K562 (cell line): ENCODE data around the gene SCG3.

ENCODE experiments used
- CREM ChIP-seq: IDR thresholded peaks from 2 replicates; pipeline ENCODE4 v1.6.1; 2014; ENCODE audit warnings: antibody characterized with exemption, low read depth
- POLR2A ChIP-seq: fragments of 450-650 bp; conservative IDR thresholded peaks from 2 replicates; pipeline ENCODE4 v1.6.1; 2016
- SIX5 ChIP-seq, 2 experiments: IDR thresholded peaks; 2 replicates each; pipeline ENCODE4 v1.6.1; 2011; ENCODE audit warnings: low read length in 2 of 2, borderline replicate concordance in 1 of 2, low read depth in 1 of 2, mild to moderate bottlenecking in 1 of 2, moderate library complexity in 1 of 2; ENCODE audit not compliant: insufficient read depth in 1 of 2
- SNRNP70 ChIP-seq: fragments of 200-400 bp; formaldehyde crosslinking; optimal IDR thresholded peaks from 2 replicates; pipeline ENCODE3; 2017; ENCODE audit warnings: low read depth, low read length
- TF ChIP-seq, protein P1 (sequence below), 2 experiments: fragments of 450-650 bp in 1 of 2; sonication (generic) in 1 of 2; formaldehyde crosslinking in 1 of 2; IDR thresholded peaks in 1 of 2; conservative IDR thresholded peaks in 1 of 2; 2 replicates each; pipeline versions ENCODE4 v1.6.1 to v1.8.1; 2016 to 2023; ENCODE audit warnings: mild to moderate bottlenecking in 2 of 2, moderate library complexity in 2 of 2, inconsistent platforms in 1 of 2, missing genetic modification reagents in 1 of 2
- TF ChIP-seq, protein P2 (sequence below): fragments of 450-650 bp; IDR thresholded peaks from 2 replicates; pipeline ENCODE4 v1.7.1; 2018; ENCODE audit warnings: mild to moderate bottlenecking, low read depth; ENCODE audit not compliant: partially characterized antibody
- TF ChIP-seq, protein P3 (sequence below), 3 experiments: IDR thresholded peaks in 2 of 3; conservative IDR thresholded peaks in 1 of 3; 2 replicates each; pipeline ENCODE4 v1.5.1; 2011 to 2012; ENCODE audit warnings: low read length in 3 of 3, mild to moderate bottlenecking in 3 of 3, control low read depth in 2 of 3, improper control_type of control experiment in 1 of 3, inconsistent platforms in 1 of 3, low read depth in 1 of 3, mixed read lengths in 1 of 3, moderate library complexity in 1 of 3; ENCODE audit not compliant: insufficient read depth in 2 of 3
- TF ChIP-seq, protein P4 (sequence below): sonication (generic); formaldehyde crosslinking; IDR thresholded peaks from 2 replicates; pipeline ENCODE4 v1.9.0; 2022; ENCODE audit warnings: mild to moderate bottlenecking, missing genetic modification reagents

DNA sequence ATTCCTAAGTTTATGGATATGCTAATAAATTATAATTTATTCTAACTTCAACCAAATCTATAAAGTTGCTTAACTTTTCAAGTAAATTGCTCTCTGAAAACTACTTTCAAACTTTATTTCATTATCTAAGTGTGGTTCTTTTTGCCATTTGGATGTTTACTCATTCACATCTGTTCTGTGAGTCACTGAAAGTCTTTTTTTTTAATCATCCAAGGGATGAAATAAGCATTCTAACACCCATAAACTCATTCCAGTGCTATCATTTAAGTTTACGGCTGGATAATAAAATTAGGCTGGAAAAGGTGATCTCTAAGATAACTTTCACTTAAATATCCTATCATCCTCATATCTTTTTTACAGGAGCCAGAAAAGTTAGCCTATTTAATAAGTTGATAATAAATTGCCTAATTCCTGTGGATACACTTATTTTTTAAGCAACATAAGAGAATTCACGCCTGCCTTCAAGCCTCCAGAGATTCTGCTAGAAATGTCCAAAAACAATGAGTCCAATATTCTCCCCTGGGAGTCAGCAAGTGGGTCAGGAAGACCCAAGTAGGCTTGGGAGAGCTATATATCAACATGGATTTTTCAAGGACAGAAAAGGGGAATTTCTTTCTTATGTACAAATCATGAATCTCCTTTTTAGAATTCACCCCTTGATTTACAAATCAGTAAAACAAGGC, 25.8 kb downstream of the SCG3 start:
- TF ChIP-seq SIX5 (IDR thresholded peaks at IDR 0.05; ENCODE audit: borderline replicate concordance in 1 of 2, insufficient read depth in 1 of 2, low read depth in 1 of 2, low read length in 2 of 2) (no peak), POLR2A (no peak), SNRNP70 (no peak), CREM (no peak)
- TF ChIP-seq, protein P1, sequence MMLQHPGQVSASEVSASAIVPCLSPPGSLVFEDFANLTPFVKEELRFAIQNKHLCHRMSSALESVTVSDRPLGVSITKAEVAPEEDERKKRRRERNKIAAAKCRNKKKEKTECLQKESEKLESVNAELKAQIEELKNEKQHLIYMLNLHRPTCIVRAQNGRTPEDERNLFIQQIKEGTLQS (IDR thresholded peaks at IDR 0.05): no peak
- TF ChIP-seq, protein P1 (CRISPR knock-in tag; conservative IDR thresholded peaks at IDR 0.05): no peak
- TF ChIP-seq, protein P2, sequence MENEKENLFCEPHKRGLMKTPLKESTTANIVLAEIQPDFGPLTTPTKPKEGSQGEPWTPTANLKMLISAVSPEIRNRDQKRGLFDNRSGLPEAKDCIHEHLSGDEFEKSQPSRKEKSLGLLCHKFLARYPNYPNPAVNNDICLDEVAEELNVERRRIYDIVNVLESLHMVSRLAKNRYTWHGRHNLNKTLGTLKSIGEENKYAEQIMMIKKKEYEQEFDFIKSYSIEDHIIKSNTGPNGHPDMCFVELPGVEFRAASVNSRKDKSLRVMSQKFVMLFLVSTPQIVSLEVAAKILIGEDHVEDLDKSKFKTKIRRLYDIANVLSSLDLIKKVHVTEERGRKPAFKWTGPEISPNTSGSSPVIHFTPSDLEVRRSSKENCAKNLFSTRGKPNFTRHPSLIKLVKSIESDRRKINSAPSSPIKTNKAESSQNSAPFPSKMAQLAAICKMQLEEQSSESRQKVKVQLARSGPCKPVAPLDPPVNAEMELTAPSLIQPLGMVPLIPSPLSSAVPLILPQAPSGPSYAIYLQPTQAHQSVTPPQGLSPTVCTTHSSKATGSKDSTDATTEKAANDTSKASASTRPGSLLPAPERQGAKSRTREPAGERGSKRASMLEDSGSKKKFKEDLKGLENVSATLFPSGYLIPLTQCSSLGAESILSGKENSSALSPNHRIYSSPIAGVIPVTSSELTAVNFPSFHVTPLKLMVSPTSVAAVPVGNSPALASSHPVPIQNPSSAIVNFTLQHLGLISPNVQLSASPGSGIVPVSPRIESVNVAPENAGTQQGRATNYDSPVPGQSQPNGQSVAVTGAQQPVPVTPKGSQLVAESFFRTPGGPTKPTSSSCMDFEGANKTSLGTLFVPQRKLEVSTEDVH: no peak
- TF ChIP-seq, protein P3, sequence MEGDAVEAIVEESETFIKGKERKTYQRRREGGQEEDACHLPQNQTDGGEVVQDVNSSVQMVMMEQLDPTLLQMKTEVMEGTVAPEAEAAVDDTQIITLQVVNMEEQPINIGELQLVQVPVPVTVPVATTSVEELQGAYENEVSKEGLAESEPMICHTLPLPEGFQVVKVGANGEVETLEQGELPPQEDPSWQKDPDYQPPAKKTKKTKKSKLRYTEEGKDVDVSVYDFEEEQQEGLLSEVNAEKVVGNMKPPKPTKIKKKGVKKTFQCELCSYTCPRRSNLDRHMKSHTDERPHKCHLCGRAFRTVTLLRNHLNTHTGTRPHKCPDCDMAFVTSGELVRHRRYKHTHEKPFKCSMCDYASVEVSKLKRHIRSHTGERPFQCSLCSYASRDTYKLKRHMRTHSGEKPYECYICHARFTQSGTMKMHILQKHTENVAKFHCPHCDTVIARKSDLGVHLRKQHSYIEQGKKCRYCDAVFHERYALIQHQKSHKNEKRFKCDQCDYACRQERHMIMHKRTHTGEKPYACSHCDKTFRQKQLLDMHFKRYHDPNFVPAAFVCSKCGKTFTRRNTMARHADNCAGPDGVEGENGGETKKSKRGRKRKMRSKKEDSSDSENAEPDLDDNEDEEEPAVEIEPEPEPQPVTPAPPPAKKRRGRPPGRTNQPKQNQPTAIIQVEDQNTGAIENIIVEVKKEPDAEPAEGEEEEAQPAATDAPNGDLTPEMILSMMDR (IDR thresholded peaks at IDR 0.05 in 2 of 3, conservative IDR thresholded peaks at IDR 0.05 in 1 of 3; ENCODE audit: insufficient read depth in 2 of 3, low read depth in 1 of 3, low read length in 3 of 3): no peak
- TF ChIP-seq, protein P4, sequence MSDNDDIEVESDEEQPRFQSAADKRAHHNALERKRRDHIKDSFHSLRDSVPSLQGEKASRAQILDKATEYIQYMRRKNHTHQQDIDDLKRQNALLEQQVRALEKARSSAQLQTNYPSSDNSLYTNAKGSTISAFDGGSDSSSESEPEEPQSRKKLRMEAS: no peak
